ENCODE measurements around the gene RAPGEF1.
"Not testable (repeated sequence)": the region's sequence is repeated elsewhere in the genome, so short reads cannot be mapped to it uniquely, and the experiment has no call there.

The RAPGEF1 gene

DNA sequence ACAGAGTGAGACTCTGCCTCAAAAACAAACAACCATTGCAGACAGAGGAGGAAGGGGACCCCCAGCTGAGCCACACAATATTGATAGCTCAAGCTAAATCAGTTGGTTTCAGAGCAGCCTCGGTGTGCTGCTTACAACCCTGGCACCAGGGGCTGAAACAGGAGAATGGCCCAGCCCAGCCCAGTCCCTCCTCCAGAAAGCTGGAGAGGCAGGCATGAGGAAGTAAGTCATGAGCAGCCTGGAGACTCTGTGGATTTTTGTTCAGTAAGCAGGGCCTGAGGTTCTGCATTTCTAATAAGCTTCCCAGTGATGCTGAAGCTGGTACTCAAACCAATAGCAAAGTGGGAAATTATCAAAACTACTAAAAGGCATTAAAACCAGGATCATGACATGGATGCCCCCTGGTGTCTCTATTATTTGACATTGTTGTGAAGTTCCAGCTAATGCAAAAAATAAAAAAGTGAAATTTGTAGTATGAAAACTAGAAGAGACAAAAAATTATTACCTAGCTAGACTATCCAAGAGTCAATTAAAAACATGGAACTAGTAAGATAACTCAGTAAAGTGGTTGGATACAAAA lies 180.4 kb downstream of the RAPGEF1 start:
- no peak for DNase-seq
- TF ChIP-seq GATA1 (IDR thresholded peaks at IDR 0.05; ENCODE audit: low read depth, low read length) (no peak), POLR2A (IDR thresholded peaks at IDR 0.05; ENCODE audit: low read length) (no peak)

DNA sequence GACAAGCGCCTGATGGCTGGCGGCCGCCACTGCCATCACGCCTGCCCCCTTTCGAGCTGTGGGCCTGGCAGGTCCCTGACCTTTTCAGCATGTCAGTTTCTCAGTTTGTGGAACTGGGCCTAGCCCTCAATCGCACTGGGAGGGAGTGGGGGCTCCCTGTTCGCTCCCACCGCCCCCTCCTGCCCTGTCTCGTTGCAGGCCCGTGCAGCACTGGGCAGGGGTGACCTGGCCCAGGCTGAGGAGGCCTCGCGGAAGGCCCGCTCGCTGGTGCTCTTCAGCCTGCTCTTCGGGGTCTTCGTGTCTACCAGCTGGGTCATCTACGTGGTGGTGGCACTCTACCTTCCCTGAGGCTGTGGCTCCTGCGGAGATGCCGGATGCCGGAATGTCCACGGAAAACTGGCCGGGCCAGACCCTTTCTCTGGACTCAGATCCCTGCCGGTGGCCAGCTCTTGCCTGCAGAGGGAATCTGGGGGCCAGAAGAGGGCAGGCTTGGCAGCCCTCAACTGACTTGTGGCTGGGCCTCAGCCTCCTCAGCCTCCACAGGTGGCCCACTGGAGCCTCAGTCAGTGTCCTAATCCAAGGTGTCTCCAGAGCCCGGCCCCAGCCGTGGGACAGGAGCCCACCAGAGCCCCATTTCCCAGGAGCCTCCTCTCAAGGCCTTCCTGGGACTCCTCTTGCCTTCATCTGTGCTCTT lies 181.9 kb downstream of the RAPGEF1 start:
- TF ChIP-seq POLR2A (IDR thresholded peaks at IDR 0.05; ENCODE audit: low read length) = no peak
- TF ChIP-seq GATA1 (IDR thresholded peaks at IDR 0.05; ENCODE audit: low read depth, low read length) = no peak
- DNase-seq = no peak

DNA sequence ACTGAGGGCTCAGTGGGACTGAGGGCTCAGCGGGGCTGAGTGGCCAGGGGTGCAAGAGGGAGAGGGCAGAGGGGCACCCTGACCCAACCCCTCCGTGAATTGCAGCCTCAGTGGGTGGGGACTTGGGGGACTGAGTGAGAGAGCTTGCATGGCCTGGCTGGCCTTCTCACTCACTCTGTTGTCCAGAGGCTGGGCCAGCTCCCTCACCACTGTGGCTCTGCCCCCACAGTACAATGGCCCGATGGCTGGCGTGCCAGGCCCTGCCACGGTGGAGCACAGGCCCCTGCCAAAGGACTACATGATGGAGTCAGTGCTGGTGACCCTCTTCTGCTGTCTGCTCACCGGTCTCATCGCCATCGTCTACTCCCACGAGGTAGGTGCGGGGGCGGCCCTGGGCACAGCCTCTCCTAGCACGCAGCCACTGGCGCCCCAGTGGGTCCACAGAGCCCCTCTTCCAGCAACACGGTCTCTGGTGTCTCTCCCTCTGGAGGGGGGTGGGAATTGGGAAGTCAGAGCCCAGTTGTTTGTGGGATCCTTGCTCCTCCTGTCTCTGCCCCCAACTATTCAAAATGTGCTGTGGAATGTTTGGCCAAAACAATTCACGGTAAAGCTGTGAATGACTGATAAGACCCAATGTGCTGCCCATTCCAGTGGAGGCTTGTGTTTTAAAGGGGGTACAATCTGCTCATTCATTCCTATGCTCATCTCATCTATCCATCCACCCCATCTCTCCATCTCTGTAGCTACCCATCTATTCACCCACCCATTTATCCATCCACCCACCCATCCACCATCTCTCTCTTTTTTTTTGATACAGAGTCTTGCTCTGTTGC lies 183.8 kb downstream of the RAPGEF1 start:
- no peak for DNase-seq
- no peak for TF ChIP-seq POLR2A (IDR thresholded peaks at IDR 0.05; ENCODE audit: low read length)
- no peak for TF ChIP-seq GATA1 (IDR thresholded peaks at IDR 0.05; ENCODE audit: low read depth, low read length)

DNA sequence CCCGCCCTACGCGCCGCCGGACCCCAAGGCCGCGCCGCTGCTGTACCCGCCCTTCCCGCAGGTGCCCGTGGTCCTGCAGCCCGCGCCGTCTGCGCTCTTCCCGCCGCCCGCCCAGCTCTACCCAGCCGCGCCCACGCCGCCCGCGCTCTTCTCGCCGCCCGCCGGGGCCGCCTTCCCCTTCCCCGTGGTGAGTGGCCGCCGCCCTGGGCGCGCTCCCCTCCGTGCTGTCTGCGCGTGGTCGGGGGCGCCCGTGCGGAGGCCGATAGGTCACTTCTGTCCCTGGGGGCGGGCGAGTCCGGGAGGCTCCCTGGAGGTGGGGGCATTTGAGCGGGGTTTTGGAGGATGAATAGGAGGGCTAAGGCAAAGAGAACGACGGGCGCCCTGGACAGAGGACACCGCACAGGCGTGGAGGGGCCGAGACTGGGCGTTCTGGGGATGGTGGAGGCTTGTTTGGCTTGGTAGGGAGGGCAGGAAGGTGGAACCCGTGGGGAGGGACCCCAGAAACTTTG lies 185.0 kb downstream of the RAPGEF1 start:
- TF ChIP-seq POLR2A (IDR thresholded peaks at IDR 0.05; ENCODE audit: low read length) = no peak
- no peak for TF ChIP-seq GATA1 (IDR thresholded peaks at IDR 0.05; ENCODE audit: low read depth, low read length)
- DNase-seq = no peak

DNA sequence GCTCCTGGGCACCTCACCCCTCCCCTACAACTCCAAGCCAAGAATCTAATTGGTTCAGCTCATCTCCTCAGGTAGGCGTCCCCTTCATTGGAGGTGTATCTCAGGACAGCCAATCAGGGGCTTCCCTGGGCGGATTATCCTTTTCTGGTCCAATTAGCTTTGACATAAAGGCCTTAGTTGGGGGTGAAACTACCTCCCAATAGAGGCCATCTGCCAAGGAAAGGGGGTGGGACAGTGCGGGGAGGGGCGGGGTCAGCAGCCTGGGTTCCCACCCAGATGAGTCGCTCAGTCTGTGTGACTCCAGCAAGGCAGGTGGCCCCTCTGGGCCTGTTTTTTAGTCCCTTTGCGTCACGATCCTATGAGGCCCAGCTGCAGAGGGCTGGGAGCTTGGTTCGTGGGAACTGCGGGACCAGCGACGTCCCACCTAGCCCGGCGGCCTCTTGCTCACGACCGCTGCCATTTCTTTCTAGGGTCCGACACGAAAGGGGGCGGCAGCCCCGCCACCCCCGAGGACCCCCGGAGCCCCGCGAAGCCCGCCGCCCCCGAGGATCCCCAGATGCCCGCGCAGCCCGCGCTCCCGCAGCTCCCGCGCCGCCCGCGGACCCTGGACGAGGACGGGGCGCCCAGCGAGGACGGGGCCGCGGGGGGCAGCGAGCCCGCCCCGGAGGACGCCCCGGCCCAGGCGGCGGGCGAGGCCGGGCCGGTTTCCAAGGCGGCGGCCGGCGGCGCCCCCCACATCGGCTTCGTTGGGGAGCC lies 185.6 kb downstream of the RAPGEF1 start:
- peak; percentile 13 to 36 for DNase-seq
- TF ChIP-seq POLR2A (IDR thresholded peaks at IDR 0.05; ENCODE audit: low read length) (no peak), GATA1 (IDR thresholded peaks at IDR 0.05; ENCODE audit: low read depth, low read length) (no peak)

DNA sequence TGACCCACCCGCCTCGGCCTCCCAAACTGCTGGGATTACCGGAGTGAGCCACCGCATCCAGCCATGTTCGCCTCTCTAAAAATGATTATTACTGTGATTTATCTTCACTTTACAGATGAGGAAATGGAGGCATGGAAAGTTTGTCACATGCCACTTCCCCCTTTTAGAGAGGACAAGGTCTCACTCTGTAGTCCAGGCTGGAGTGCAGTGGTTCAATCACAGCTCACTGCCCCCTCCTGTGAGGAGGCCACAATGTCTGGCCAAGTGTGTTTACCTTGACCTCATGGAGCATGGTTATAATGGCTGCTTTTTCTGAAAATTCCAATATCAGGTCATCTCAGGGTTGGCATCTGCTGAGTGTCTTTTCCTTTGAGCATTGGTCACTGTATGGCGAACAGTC lies 187.8 kb downstream of the RAPGEF1 start:
- DNase-seq = no peak
- TF ChIP-seq POLR2A (IDR thresholded peaks at IDR 0.05; ENCODE audit: low read length) = no peak
- TF ChIP-seq GATA1 (IDR thresholded peaks at IDR 0.05; ENCODE audit: low read depth, low read length) = no peak

DNA sequence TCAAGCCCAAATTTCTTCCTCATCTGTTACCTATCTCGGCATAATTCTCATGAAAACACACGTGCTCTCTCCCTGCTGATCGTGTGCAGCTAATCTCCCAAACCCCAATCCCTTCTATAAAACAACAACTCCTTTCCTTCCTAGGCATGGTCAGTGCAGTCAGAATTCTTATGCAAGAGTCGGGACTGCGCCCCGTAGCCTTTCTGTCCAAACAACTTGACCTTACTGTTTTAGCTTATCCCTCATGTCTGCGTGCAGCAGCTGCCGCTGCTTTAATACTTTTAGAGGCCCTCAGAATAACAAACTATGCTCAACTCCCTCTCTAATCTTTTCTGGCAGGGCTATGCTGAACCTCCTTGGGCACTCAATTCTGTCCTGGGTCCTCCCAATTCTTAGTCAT lies 189.4 kb downstream of the RAPGEF1 start:
- DNase-seq = not testable (repeated sequence)

DNA sequence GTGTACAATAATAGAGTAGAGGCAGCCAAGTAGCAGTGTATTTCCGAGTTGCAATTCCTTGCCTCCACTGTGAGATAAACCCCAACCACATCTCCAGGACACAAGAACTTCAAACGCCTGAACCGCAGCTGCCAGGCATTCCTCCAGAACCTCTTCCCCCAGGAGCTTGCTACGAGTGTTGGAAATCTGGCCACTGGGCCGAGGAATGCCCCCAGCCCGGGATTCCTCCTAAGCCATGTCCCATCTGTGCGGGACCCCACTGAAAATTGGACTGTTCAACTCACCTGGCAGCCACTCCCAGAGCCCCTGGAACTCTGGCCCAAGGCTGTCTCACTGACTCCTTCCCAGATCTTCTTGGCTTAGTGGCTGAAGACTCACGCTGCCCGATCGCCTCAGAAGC lies 190.7 kb downstream of the RAPGEF1 start:
- DNase-seq = not testable (repeated sequence)

DNA sequence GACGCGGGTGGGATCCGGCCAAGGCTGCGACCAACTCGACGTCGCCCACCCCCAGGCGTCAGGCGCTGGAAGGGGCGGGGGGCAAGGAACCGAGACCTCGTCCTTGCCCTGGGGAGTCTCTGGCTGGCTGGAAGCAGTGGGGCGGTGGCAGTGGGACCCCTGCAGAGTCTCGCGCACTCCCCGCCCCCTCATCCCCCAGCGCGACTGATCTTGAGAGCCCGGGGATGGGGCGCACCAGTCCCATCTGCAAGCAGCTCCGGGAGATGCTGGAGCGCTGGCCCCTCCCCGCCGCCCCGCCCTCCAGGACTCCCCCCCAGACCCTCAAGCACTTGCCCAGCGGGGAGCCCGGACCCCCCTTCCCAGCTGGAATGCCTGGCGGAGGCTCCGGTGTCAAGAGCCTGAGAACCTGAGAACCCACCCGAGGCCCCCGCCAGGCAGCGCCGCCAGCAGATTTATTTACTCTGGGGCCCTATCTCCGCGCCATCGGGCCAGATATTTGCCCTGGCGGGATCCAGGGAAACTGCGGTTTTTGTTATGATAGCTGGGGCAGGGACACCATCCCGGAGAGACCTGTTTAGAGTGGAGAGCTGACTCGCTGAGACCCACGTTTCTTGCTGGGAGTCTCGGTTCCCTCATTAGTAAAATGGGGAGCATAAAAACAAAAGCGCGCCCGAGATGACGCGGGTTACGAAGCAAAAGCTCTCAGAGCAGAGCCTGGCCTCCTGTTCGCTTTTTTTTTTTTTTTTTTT lies 193.4 kb downstream of the RAPGEF1 start:
- TF ChIP-seq POLR2A (IDR thresholded peaks at IDR 0.05; ENCODE audit: low read length) (no peak), GATA1 (IDR thresholded peaks at IDR 0.05; ENCODE audit: low read depth, low read length) (no peak)
- DNase-seq = no peak

DNA sequence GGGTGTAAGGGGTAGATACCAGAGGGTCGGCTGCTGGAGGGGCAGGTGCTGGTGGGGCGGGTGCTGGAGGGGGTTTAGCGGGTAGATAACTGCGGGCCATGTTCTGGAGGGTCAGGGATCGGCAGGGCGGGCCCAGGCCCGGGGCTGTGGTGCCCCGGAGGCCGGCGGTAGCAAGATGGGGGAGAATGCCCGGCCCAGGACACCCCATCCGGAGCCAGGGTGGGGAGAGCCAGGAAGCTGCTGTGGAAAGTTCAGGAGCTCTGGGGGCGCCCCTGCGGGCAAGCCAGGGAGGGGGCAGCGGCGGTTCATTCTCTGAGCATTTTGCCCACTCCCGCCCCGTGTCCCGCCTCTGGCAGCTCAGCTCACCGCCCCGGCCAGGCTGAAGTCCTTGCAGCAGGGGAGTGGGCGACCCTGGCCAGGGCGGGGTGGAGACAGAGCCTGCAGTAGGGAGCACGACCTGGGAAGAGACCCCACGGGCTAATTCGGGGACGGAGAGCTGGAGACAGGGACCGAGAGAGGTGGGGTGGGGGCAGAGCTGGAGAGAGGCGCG lies 194.0 kb downstream of the RAPGEF1 start:
- TF ChIP-seq GATA1 (IDR thresholded peaks at IDR 0.05; ENCODE audit: low read depth, low read length) = no peak
- no peak for TF ChIP-seq POLR2A (IDR thresholded peaks at IDR 0.05; ENCODE audit: low read length)
- no peak for DNase-seq

DNA sequence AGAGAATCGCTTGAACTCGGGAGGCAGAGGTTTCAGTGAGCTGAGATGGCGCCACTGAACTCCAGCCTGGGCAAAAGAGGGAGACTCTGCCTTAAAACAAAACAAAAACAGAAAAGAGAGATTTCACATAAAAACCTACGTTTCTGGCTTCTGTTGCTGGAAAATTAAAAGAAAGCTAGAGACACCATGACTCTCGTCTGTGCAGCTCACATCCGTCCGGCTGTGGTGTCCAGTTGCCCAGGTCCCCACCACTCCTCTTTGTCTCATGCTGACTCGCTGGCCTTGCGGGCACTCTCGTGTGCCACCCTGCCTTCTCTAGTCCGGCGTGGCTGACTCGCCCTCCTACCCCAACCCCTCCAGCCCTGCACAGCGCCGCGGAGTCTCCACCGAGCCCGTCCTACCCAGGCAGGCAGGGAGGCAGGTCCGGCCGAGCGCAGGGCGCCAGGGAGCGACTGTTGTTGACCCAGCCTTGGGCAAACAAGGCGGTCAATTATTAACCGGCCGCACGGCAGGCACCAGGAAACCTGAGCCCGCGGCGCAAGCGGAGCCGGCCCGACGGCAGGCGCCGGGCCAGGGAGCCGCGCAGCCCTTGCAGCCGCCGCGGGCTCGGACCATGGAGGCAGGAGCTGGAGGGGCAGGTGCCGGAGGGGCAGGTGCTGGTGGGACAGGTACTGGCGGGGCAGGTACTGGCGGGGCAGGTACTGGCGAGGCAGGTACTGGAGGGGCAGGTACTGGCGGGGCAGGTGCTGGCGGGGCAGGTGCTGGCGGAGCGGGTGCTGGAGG lies 194.7 kb downstream of the RAPGEF1 start, which contains the start of gene PRRT1B:
Gene PRRT1B (plus strand): TSS at position 521 of the 783 bp plus-strand sequence. CDS start 93 bp downstream, at position 614.
- TF ChIP-seq POLR2A (IDR thresholded peaks at IDR 0.05; ENCODE audit: low read length) (no peak), GATA1 (IDR thresholded peaks at IDR 0.05; ENCODE audit: low read depth, low read length) (no peak)
- DNase-seq = no peak

DNA sequence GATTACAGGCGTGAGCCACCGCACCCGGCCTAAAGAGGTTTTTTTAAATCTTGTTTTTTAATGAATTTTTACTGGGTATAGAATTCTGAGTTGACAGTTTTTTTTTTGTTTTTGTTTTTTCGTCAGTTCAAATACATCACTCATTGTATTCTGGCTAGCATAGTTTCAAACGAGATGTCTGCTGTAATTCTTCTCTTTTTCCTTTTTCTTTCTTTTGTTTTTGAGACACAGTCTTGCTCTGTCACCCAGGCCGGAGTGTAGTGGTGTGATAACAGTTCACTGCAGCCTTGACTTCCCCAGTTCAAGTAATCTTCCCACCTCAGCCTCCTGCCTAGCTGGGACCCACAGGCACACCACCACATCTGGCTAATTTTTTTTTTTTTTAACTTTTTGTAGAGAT lies 196.7 kb downstream of the RAPGEF1 start:
- TF ChIP-seq POLR2A (IDR thresholded peaks at IDR 0.05; ENCODE audit: low read length) (no peak), GATA1 (IDR thresholded peaks at IDR 0.05; ENCODE audit: low read depth, low read length) (no peak)

More for the DNA sequence above, 196.7 kb downstream of the RAPGEF1 start:
- DNase-seq = no peak
